GM23338 (cell line): ENCODE results near the gene XPC. TPM values are rescaled to one million over a fixed set of nuclear protein-coding genes. Genes with fewer than 3 reads are reported as not detected.

Experiments
- ATAC-seq: fragments of 200-7000 bp; cut with Tn5 transposase; 3 replicates; pipeline ENCODE4 v1.9.1; 2020
- DNase-seq: peaks from one replicate; pipeline ENCODE4 v3.0.0-alpha.2; 2015; ENCODE audit warnings: low spot score
- H2AFZ ChIP-seq: fragments of 200-600 bp; sonication (generic); 2 replicates; pipeline ENCODE4 v1.8.0; 2016; ENCODE audit warnings: antibody characterized with exemption, mild to moderate bottlenecking, moderate library complexity
- H3F3A ChIP-seq: fragments of 200-600 bp; sonication (generic); replicated peaks from 2 replicates; pipeline ENCODE4 v1.8.0; 2017; ENCODE audit warnings: antibody characterized with exemption, mixed run types, low read depth
- H3K27ac ChIP-seq: fragments of 200-600 bp; sonication (generic); 2 replicates; pipeline ENCODE4 v1.6.1; 2016; ENCODE audit warnings: low read depth
- H3K27me3 ChIP-seq: fragments of 200-600 bp; sonication (generic); 2 replicates; pipeline ENCODE4 v1.8.0; 2016; ENCODE audit warnings: mild to moderate bottlenecking, mixed run types, moderate library complexity; ENCODE audit not compliant: insufficient read depth
- H3K36me3 ChIP-seq: fragments of 200-600 bp; sonication (generic); 2 replicates; pipeline ENCODE4 v1.8.0; 2016; ENCODE audit warnings: mild to moderate bottlenecking; ENCODE audit not compliant: insufficient read depth
- H3K4me1 ChIP-seq: fragments of 200-600 bp; sonication (generic); 2 replicates; pipeline ENCODE4 v1.8.0; 2016; ENCODE audit warnings: mild to moderate bottlenecking, moderate library complexity; ENCODE audit not compliant: insufficient read depth
- H3K4me2 ChIP-seq: fragments of 200-600 bp; sonication (generic); 2 replicates; pipeline ENCODE4 v1.7.1; 2017; ENCODE audit warnings: mixed run types
- H3K4me3 ChIP-seq: fragments of 200-600 bp; sonication (generic); 2 replicates; pipeline ENCODE4 v1.6.1; 2016; ENCODE audit warnings: mixed run types
- H3K79me2 ChIP-seq: fragments of 200-600 bp; sonication (generic); replicated peaks from 2 replicates; pipeline ENCODE4 v1.8.0; 2017; ENCODE audit warnings: mild to moderate bottlenecking; ENCODE audit not compliant: insufficient read depth
- H3K9me2 ChIP-seq: fragments of 200-600 bp; sonication (generic); 2 replicates; pipeline ENCODE4 v1.8.0; 2017; ENCODE audit not compliant: insufficient read depth
- H4K20me1 ChIP-seq: fragments of 200-600 bp; sonication (generic); replicated peaks from 2 replicates; pipeline ENCODE4 v1.8.0; 2017; ENCODE audit warnings: mild to moderate bottlenecking; ENCODE audit not compliant: insufficient read depth
- H3K27ac Mint-ChIP-seq: 2 replicates; pipeline ENCODE4 v1.8.0; 2020; ENCODE audit warnings: inconsistent platforms, mild to moderate bottlenecking, moderate library complexity, mixed read lengths
- H3K27me3 Mint-ChIP-seq: 3 replicates; pipeline ENCODE4 v1.8.0; 2022; ENCODE audit warnings: low read depth, mild to moderate bottlenecking, moderate library complexity, mixed read lengths, inconsistent platforms; ENCODE audit not compliant: insufficient read depth, poor library complexity
- H3K36me3 Mint-ChIP-seq: 3 replicates; pipeline ENCODE4 v1.8.0; 2021; ENCODE audit warnings: low read depth, mild to moderate bottlenecking, inconsistent platforms, moderate library complexity, mixed read lengths
- H3K4me1 Mint-ChIP-seq: 3 replicates; pipeline ENCODE4 v1.8.0; 2020; ENCODE audit warnings: mild to moderate bottlenecking, inconsistent platforms, mixed read lengths
- H3K4me3 Mint-ChIP-seq: 3 replicates; pipeline ENCODE4 v1.8.0; 2021; ENCODE audit warnings: moderate library complexity, mild to moderate bottlenecking, inconsistent platforms, mixed read lengths
- H3K9me3 Mint-ChIP-seq: 3 replicates; pipeline ENCODE4 v1.8.0; 2020; ENCODE audit warnings: moderate library complexity, mild to moderate bottlenecking, inconsistent platforms, mixed read lengths
- CTCF ChIP-seq, 2 experiments: fragments of 200-600 bp in 1 of 2; sonication (generic) in 1 of 2; conservative IDR thresholded peaks; 2 replicates each; pipeline versions ENCODE4 v1.5.1 to v1.6.1; 2016 to 2017; ENCODE audit warnings: antibody characterized with exemption in 2 of 2, low read depth in 2 of 2, mild to moderate bottlenecking in 2 of 2, moderate library complexity in 1 of 2
- JUNB ChIP-seq: IDR thresholded peaks from one replicate; pipeline ENCODE4 v1.6.1; 2016; ENCODE audit warnings: antibody characterized with exemption; ENCODE audit not compliant: unreplicated experiment
- REST ChIP-seq: IDR thresholded peaks from one replicate; pipeline ENCODE4 v1.6.1; 2018; ENCODE audit warnings: antibody characterized with exemption; ENCODE audit not compliant: unreplicated experiment
- STAT1 ChIP-seq: IDR thresholded peaks from one replicate; pipeline ENCODE4 v1.6.1; 2016; ENCODE audit warnings: antibody characterized with exemption; ENCODE audit not compliant: unreplicated experiment
- ZNF331 ChIP-seq: fragments of 250-450 bp; sonication (Bioruptor Pico); IDR thresholded peaks from 2 replicates; pipeline ENCODE4 v1.5.0; 2020; ENCODE audit warnings: low read depth, mild to moderate bottlenecking, moderate library complexity
- ZNF462 ChIP-seq: fragments of 250-450 bp; sonication (Bioruptor Pico); IDR thresholded peaks from 2 replicates; pipeline ENCODE4 v1.5.0; 2020; ENCODE audit warnings: mild to moderate bottlenecking, moderate library complexity
- polyA plus RNA-seq: library from polyadenylated mRNA; unstranded; fragments of >200 nt; fragmentation: Nextera tagmentation; extraction: Ambion mirVana; gene quantifications from 2 replicates; pipeline ENCODE4 v1.2.1, GENCODE V29; 2016
- total RNA-seq: library from RNA; depleted of rRNA; stranded (reverse); fragments of >200 nt; shearing (Covaris generic); gene quantifications from 2 replicates; pipeline ENCODE4 v1.2.3, GENCODE V29; 2014

XPC gene
- total and polyA plus RNA-seq, 2 experiments from 2014 or later: 34.9 to 41.5 TPM

GRCh38 chr3:14125193-14126016 is 53.0 kb downstream of the XPC start:
- H3K27ac ChIP-seq: peak overlapping the region; percentile 27; the same call in 1 of the 2 replicates
- Mint-ChIP-seq H3K36me3 (peaks cover 48% of the 10 kb centered on the region), H3K4me3 (peak overlapping the region; percentile 98), H3K9me3 (peaks cover 8% of the 10 kb centered on the region), H3K27ac (peak overlapping the region; percentile 93), H3K4me1 (peaks cover 34% of the 10 kb centered on the region), H3K27me3 (peaks cover 20% of the 10 kb centered on the region)
- H3K9me2 ChIP-seq: no peaks in the 10 kb centered on the region
- H2AFZ ChIP-seq: peak overlapping the region; percentile 92
- H3K27me3 ChIP-seq: no peaks in the 10 kb centered on the region
- DNase-seq (peak; percentile 78), ATAC-seq (peak; percentile 39)
- H4K20me1 ChIP-seq: peaks cover 8% of the 10 kb centered on the region; the same call in 1 of the 2 replicates
- TF ChIP-seq JUNB (no peak), CTCF (conservative IDR thresholded peaks at IDR 0.05; ENCODE audit: low read depth in 2 of 2) (peak in 1 of 2 experiments; percentile 27; a peak in 2 of 4 replicates), ZNF331 (no peak), REST (peak; percentile 77), STAT1 (no peak), ZNF462 (CRISPR knock-in tag) (no peak)
- peaks cover 19% of the 10 kb centered on the region for H3K4me1 ChIP-seq
- H3K4me2 ChIP-seq: peak overlapping the region; percentile 98
- H3K79me2 ChIP-seq: peaks cover 56% of the 10 kb centered on the region
- peak overlapping the region; percentile 97 for H3K4me3 ChIP-seq
- H3K36me3 ChIP-seq: peaks cover 4% of the 10 kb centered on the region; the same call in 1 of the 2 replicates
- no peaks in the 10 kb centered on the region for H3F3A ChIP-seq
